K562 (cell line): ENCODE data around the gene SPTAN1. TPM values are rescaled to one million over a fixed set of nuclear protein-coding genes. Genes with fewer than 3 reads are reported as not detected.

Experiments
- ATAC-seq: fragments of 200-7000 bp; cut with Tn5 transposase; 3 replicates; pipeline ENCODE4 v1.9.1; 2020; ENCODE audit warnings: moderate library complexity
- BruUV-seq: library from RNA; stranded (reverse); fragments of 400-500 nt; replicated peaks from 2 replicates; lab custom pipeline; 2021; lab: Mats Ljungman, UMichigan
- CTCF ChIA-PET: fragments of 300-600 bp; formaldehyde crosslinking; extraction: SDS; loops from one replicate; lab custom pipeline; 2021; ENCODE audit warnings: low intra/inter-chr PET ratio; lab: Yijun Ruan, JAX
- POLR2A ChIA-PET: fragments of 300-600, 350-650 bp; sonication (Branson Sonifier 250); formaldehyde crosslinking; extraction: SDS; loops from one replicate; lab custom pipeline; 2021; ENCODE audit warnings: antibody characterized with exemption, inconsistent platforms; lab: Yijun Ruan, JAX
- DNase-seq, 4 experiments: peaks; one replicate each; pipeline versions ENCODE4 v3.0.0 to v3.0.0-alpha.2; 2011 to 2018; ENCODE audit warnings: low spot score in 3 of 4, mixed read lengths in 3 of 4; ENCODE audit errors: extremely low read depth in 1 of 4
- FAIRE-seq: peaks from 2 replicates; lab custom pipeline; 2011; peaks lifted over from hg19 to GRCh38; lab: Jason Lieb, UNC
- H2AFZ ChIP-seq: 2 replicates; pipeline ENCODE4 v1.6.0; 2011; ENCODE audit warnings: low read depth, low read length, control low read depth, inconsistent platforms
- H3K27ac ChIP-seq: fragments of 200-600 bp; 3 replicates; pipeline ENCODE4 v1.8.0; 2011; ENCODE audit warnings: low read depth, mild to moderate bottlenecking, control low read depth, inconsistent platforms, low read length, moderate library complexity, mixed read lengths; ENCODE audit errors: extremely low read depth
- H3K27me3 ChIP-seq, 2 experiments: fragments of 300-600 bp in 1 of 2; 2 replicates in 1 of 2; 3 replicates in 1 of 2; pipeline versions ENCODE4 v1.6.0 to v1.8.0; 2011; ENCODE audit warnings: inconsistent platforms in 2 of 2, low read length in 2 of 2, mild to moderate bottlenecking in 1 of 2, mixed read lengths in 1 of 2, moderate library complexity in 1 of 2; ENCODE audit not compliant: control insufficient read depth in 2 of 2, insufficient read depth in 2 of 2
- H3K36me3 ChIP-seq: fragments of 300-600 bp; 3 replicates; pipeline ENCODE4 v1.8.0; 2011; ENCODE audit warnings: mild to moderate bottlenecking, low read length, inconsistent platforms; ENCODE audit not compliant: control insufficient read depth, insufficient read depth
- H3K4me1 ChIP-seq, 2 experiments: fragments of 200-600 bp in 1 of 2; replicated peaks in 1 of 2; 2 replicates in 1 of 2; 3 replicates in 1 of 2; pipeline versions ENCODE4 v1.5.1 to v1.8.0; 2011; ENCODE audit warnings: inconsistent platforms in 2 of 2, low read length in 2 of 2, mild to moderate bottlenecking in 1 of 2, mixed read lengths in 1 of 2, moderate library complexity in 1 of 2; ENCODE audit not compliant: control insufficient read depth in 2 of 2, insufficient read depth in 2 of 2
- H3K4me2 ChIP-seq: 2 replicates; pipeline ENCODE4 v1.6.1; 2011; ENCODE audit warnings: low read length, control low read depth, inconsistent platforms, mixed read lengths; ENCODE audit not compliant: insufficient read depth
- H3K4me3 ChIP-seq: fragments of 200-600 bp; sonication (generic), shearing (Covaris generic); 2 replicates; pipeline ENCODE4 v1.5.1; 2016; ENCODE audit warnings: control low read depth, inconsistent platforms
- H3K79me2 ChIP-seq: fragments of 200-600 bp; 3 replicates; pipeline ENCODE4 v1.8.0; 2011; ENCODE audit warnings: low read length, inconsistent platforms; ENCODE audit not compliant: control insufficient read depth, insufficient read depth
- H3K9ac ChIP-seq, 2 experiments: 2 replicates each; pipeline versions ENCODE4 v1.6.0 to v1.6.1; 2011; ENCODE audit warnings: low read depth in 2 of 2, low read length in 2 of 2, control low read depth in 1 of 2, inconsistent platforms in 1 of 2, mild to moderate bottlenecking in 1 of 2, mixed read lengths in 1 of 2; ENCODE audit not compliant: insufficient read depth in 1 of 2
- H3K9me1 ChIP-seq: one replicate; pipeline ENCODE4 v1.6.0; 2011; ENCODE audit warnings: inconsistent platforms, mild to moderate bottlenecking, low read length, moderate library complexity; ENCODE audit not compliant: control insufficient read depth, insufficient read depth
- H3K9me3 ChIP-seq: replicated peaks from 2 replicates; pipeline ENCODE4 v1.5.1; 2011; ENCODE audit warnings: low read depth, low read length, inconsistent platforms; ENCODE audit not compliant: control insufficient read depth, insufficient read depth
- H4K20me1 ChIP-seq: replicated peaks from 2 replicates; pipeline ENCODE4 v1.6.1; 2011; ENCODE audit warnings: low read length, inconsistent platforms, mixed read lengths; ENCODE audit not compliant: control insufficient read depth, insufficient read depth
- ARID2 ChIP-seq: fragments of 450-650 bp; IDR thresholded peaks from 2 replicates; pipeline ENCODE4 v1.6.1; 2017; ENCODE audit warnings: antibody characterized with exemption, mild to moderate bottlenecking
- ARNT ChIP-seq, 2 experiments: fragments of 450-650 bp; IDR thresholded peaks; 2 replicates each; pipeline ENCODE4 v1.6.1; 2016; ENCODE audit warnings: mild to moderate bottlenecking in 1 of 2
- CBX5 ChIP-seq: IDR thresholded peaks from 2 replicates; pipeline ENCODE4 v1.6.1; 2014; ENCODE audit warnings: low read depth, borderline replicate concordance
- DIDO1 ChIP-seq: fragments of 450-650 bp; IDR thresholded peaks from 2 replicates; pipeline ENCODE4 v1.6.1; 2016; ENCODE audit warnings: low read depth, missing biosample characterization, missing genetic modification characterization
- HNRNPL ChIP-seq: fragments of 200-400 bp; formaldehyde crosslinking; IDR thresholded peaks from 2 replicates; pipeline ENCODE4 v1.6.1; 2017; ENCODE audit warnings: low read depth, mild to moderate bottlenecking, low read length
- MTA2 ChIP-seq: fragments of 450-650 bp; IDR thresholded peaks from 2 replicates; pipeline ENCODE4 v1.6.1; 2016; ENCODE audit warnings: low read depth
- NCOA2 ChIP-seq, 2 experiments: fragments of 450-650 bp; IDR thresholded peaks; 2 replicates each; pipeline ENCODE4 v1.6.1; 2018; ENCODE audit warnings: mild to moderate bottlenecking in 2 of 2, moderate library complexity in 1 of 2; ENCODE audit not compliant: partially characterized antibody in 2 of 2
- PYGO2 ChIP-seq: fragments of 450-650 bp; IDR thresholded peaks from 2 replicates; pipeline ENCODE4 v1.6.1; 2016; ENCODE audit warnings: mild to moderate bottlenecking, missing genetic modification characterization, moderate library complexity, missing compliant biosample characterization
- SLC30A9 ChIP-seq: fragments of 250-450 bp; sonication (Bioruptor Pico); IDR thresholded peaks from 2 replicates; pipeline ENCODE4 v1.8.0; 2022; ENCODE audit warnings: mild to moderate bottlenecking, moderate library complexity
- TOE1 ChIP-seq, 2 experiments: fragments of 450-650 bp in 1 of 2; sonication (generic) in 1 of 2; formaldehyde crosslinking in 1 of 2; IDR thresholded peaks; 2 replicates each; pipeline versions ENCODE4 v1.7.1 to v1.8.0; 2016 to 2022; ENCODE audit warnings: borderline replicate concordance in 2 of 2, mild to moderate bottlenecking in 2 of 2, antibody characterized with exemption in 1 of 2, inconsistent platforms in 1 of 2, low read depth in 1 of 2, missing genetic modification reagents in 1 of 2, moderate library complexity in 1 of 2
- ZNF175 ChIP-seq: fragments of 200-800 bp; sonication (Bioruptor generic); IDR thresholded peaks from 2 replicates; pipeline ENCODE4 v1.6.1; 2016; ENCODE audit warnings: low read depth, mild to moderate bottlenecking, missing genetic modification characterization, missing compliant biosample characterization
- ZNF239 ChIP-seq: fragments of 250-450 bp; sonication (Bioruptor Pico); IDR thresholded peaks from 2 replicates; pipeline ENCODE4 v1.4.0; 2020; ENCODE audit warnings: mild to moderate bottlenecking
- ZNF408 ChIP-seq: fragments of 250-450 bp; sonication (Bioruptor Pico); IDR thresholded peaks from 2 replicates; pipeline ENCODE4 v1.4.0; 2020; ENCODE audit warnings: low read depth, mild to moderate bottlenecking, moderate library complexity
- ZNF764 ChIP-seq: fragments of 250-450 bp; sonication (Bioruptor Pico); IDR thresholded peaks from 2 replicates; pipeline ENCODE4 v1.4.0; 2020; ENCODE audit warnings: low read depth, mild to moderate bottlenecking, moderate library complexity
- ZSCAN29 ChIP-seq: fragments of 450-650 bp; IDR thresholded peaks from 2 replicates; pipeline ENCODE4 v1.6.1; 2017
- WGBS: fragments of 100-300 bp; shearing (Covaris generic); methylation state at CpG from one replicate; pipeline ENCODE4 v1.1.6; 2016; ENCODE audit warnings: low coverage, mixed read lengths; ENCODE audit not compliant: insufficient coverage; ENCODE audit errors: missing lambda C conversion rate; 5-methylcytosine and 5-hydroxymethylcytosine counted together
- in situ Hi-C: fragments of 300-500 bp; cut with MboI; formaldehyde crosslinking; loops from 4 replicates; pipeline ENCODE4 v1.15.0; 2018; ENCODE audit warnings: inconsistent platforms, mixed read lengths
- intact Hi-C: fragments of 100-400 bp; cut with micrococcal nuclease; formaldehyde crosslinking; loops from 2 replicates; pipeline ENCODE4 v1.14.2; 2022
- polyA plus RNA-seq, 8 experiments: library from polyadenylated mRNA; depleted of rRNA in 4 of 8; stranded (reverse) in 5 of 8; unstranded in 3 of 8; fragments of >200 nt; fragmentation: Nextera tagmentation in 2 of 8; fragmentation: Illumina TruSeq in 1 of 8; extraction: Ambion mirVana in 2 of 8; extraction: Trizol in 1 of 8; gene quantifications; 2 replicates each; pipeline versions ENCODE4 v1.2.1 to v1.2.3, GENCODE V29; 2011 to 2014; ENCODE audit warnings: inconsistent platforms in 1 of 8, missing spikeins in 1 of 8
- total RNA-seq, 7 experiments: library from RNA; depleted of rRNA in 6 of 7; stranded (reverse); fragments of >200 nt in 6 of 7; fragmentation: Illumina TruSeq in 2 of 7; extraction: Trizol in 2 of 7; gene quantifications; 2 replicates each; pipeline versions ENCODE4 v1.2.1 to v1.2.3, GENCODE V29; 2011 to 2021; ENCODE audit warnings: low replicate concordance in 1 of 7
- TF ChIP-seq, protein P1 (sequence below), 2 experiments: fragments of 450-650 bp; IDR thresholded peaks; 2 replicates each; pipeline ENCODE4 v1.6.1; 2016
- TF ChIP-seq, protein P2 (sequence below), 2 experiments: fragments of 450-650 bp in 1 of 2; IDR thresholded peaks; 2 replicates each; pipeline ENCODE4 v1.6.1; 2011 to 2017; ENCODE audit warnings: low read depth in 2 of 2, antibody characterized with exemption in 1 of 2, borderline replicate concordance in 1 of 2, low read length in 1 of 2, mild to moderate bottlenecking in 1 of 2, mixed read lengths in 1 of 2; ENCODE audit not compliant: control insufficient read depth in 1 of 2

Gene SPTAN1
- total and polyA plus RNA-seq, 9 of the 15 experiments (the other 6 are each of a cell fraction or from before 2014, with no cell fraction given): 1.5 to 13.5 (median 6.8) TPM

DNA sequence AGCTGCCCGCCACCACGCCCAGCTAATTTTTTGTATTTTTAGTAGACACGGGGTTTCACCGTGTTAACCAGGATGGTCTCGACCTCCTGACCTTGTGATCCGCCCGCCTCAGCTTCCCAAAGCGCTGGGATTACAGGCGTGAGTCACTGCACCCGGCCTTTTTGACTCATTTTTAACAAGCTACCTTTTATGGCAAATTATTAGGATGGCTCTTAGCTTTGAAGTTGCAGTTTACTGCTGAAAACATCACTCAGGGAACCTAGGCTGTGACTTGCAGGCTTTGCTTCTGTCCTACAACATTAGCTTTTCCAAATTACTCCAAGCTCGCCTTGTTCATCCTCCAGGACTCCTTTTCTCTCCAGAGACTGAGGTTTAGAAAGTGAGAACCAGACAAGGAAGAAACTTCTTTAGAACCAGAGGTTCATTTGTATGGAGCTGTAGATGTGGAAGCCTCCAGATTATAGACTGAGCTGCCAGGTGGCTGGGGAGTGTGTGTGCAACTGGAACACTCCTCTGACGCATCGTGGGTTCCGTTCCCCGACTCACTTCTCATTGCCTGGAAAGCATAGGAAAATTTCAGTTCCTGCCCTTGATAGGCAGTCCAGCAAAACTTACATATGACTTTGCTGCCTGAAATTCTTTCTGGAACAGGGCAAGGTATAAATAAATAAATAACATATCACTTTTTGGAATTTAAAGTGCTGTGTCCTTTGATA is 23.8 kb upstream of the SPTAN1 start:
- WGBS: 90% methylated on average over 13 of the region's 15 CpGs
- intact Hi-C loops: no loop called here
- H3K4me2 ChIP-seq: no peak overlapping the region
- no peak for TF ChIP-seq TOE1 (IDR thresholded peaks at IDR 0.05; ENCODE audit: borderline replicate concordance)
- TF ChIP-seq TOE1 (CRISPR knock-in tag; IDR thresholded peaks at IDR 0.05; ENCODE audit: borderline replicate concordance, low read depth): no peak
- TF ChIP-seq ZNF408 (CRISPR knock-in tag): no peak
- no peak for TF ChIP-seq MTA2
- TF ChIP-seq, protein P1, sequence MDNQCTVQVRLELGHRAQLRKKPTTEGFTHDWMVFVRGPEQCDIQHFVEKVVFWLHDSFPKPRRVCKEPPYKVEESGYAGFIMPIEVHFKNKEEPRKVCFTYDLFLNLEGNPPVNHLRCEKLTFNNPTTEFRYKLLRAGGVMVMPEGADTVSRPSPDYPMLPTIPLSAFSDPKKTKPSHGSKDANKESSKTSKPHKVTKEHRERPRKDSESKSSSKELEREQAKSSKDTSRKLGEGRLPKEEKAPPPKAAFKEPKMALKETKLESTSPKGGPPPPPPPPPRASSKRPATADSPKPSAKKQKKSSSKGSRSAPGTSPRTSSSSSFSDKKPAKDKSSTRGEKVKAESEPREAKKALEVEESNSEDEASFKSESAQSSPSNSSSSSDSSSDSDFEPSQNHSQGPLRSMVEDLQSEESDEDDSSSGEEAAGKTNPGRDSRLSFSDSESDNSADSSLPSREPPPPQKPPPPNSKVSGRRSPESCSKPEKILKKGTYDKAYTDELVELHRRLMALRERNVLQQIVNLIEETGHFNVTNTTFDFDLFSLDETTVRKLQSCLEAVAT (IDR thresholded peaks at IDR 0.05): no peak
- TF ChIP-seq HNRNPL: no peak
- no peak for TF ChIP-seq CBX5
- TF ChIP-seq ZNF239 (CRISPR knock-in tag): no peak
- TF ChIP-seq NCOA2 (IDR thresholded peaks at IDR 0.05; ENCODE audit: partially characterized antibody in 2 of 2): no peak
- TF ChIP-seq ZNF175 (CRISPR knock-in tag): no peak
- no peak for TF ChIP-seq ZNF764
- no peak for TF ChIP-seq SLC30A9
- no peak for TF ChIP-seq ARNT (IDR thresholded peaks at IDR 0.05)
- TF ChIP-seq ZSCAN29: no peak
- no peak for TF ChIP-seq ARID2
- no peak for TF ChIP-seq PYGO2
- no peak for TF ChIP-seq DIDO1 (tag)
- TF ChIP-seq, protein P2, sequence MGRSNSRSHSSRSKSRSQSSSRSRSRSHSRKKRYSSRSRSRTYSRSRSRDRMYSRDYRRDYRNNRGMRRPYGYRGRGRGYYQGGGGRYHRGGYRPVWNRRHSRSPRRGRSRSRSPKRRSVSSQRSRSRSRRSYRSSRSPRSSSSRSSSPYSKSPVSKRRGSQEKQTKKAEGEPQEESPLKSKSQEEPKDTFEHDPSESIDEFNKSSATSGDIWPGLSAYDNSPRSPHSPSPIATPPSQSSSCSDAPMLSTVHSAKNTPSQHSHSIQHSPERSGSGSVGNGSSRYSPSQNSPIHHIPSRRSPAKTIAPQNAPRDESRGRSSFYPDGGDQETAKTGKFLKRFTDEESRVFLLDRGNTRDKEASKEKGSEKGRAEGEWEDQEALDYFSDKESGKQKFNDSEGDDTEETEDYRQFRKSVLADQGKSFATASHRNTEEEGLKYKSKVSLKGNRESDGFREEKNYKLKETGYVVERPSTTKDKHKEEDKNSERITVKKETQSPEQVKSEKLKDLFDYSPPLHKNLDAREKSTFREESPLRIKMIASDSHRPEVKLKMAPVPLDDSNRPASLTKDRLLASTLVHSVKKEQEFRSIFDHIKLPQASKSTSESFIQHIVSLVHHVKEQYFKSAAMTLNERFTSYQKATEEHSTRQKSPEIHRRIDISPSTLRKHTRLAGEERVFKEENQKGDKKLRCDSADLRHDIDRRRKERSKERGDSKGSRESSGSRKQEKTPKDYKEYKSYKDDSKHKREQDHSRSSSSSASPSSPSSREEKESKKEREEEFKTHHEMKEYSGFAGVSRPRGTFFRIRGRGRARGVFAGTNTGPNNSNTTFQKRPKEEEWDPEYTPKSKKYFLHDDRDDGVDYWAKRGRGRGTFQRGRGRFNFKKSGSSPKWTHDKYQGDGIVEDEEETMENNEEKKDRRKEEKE (IDR thresholded peaks at IDR 0.05; ENCODE audit: borderline replicate concordance in 1 of 2, control insufficient read depth in 1 of 2, low read depth in 2 of 2, low read length in 1 of 2): no peak
- BruUV-seq: no TSS peak
- FAIRE-seq: no peak
- H3K9me3 ChIP-seq: no peaks in the 10 kb centered on the region
- no peak for ATAC-seq
- no peak overlapping the region for H2AFZ ChIP-seq
- in situ Hi-C loops: no loop called here
- H3K36me3 ChIP-seq: peaks cover 66% of the 10 kb centered on the region
- no peaks in the 10 kb centered on the region for H3K9me1 ChIP-seq
- H3K4me1 ChIP-seq: peaks cover 0 to under 1% of the 10 kb centered on the region in 2 experiments; a peak in 2 of 5 replicates
- ChIA-PET POLR2A (interaction anchor here (0.6 to 2.6 kb wide), 5 partner anchors 9 to 250 kb away, joined by 3 to 6 read pairs (median 4); partner anchors contain the start of gene SPTAN1), CTCF (no interaction called here)
- H4K20me1 ChIP-seq: no peaks in the 10 kb centered on the region
- no peaks in the 10 kb centered on the region for H3K79me2 ChIP-seq
- H3K9ac ChIP-seq: no peak overlapping the region; a peak in 1 of 4 replicates
- no peak overlapping the region for H3K4me3 ChIP-seq
- no peak overlapping the region for H3K27ac ChIP-seq
- no peak for DNase-seq
- no peaks in the 10 kb centered on the region for H3K27me3 ChIP-seq
